Aorta (tissue), 5 donors: ENCODE data around the gene NEMP2. TPM values are rescaled to one million over a fixed set of nuclear protein-coding genes. Genes with fewer than 3 reads are reported as not detected.
"Not testable (repeated sequence)": the region's sequence is repeated elsewhere in the genome, so short reads cannot be mapped to it uniquely, and the experiment has no call there.

Experiments
- ATAC-seq: fragments of 200-7000 bp; cut with Tn5 transposase; one replicate; pipeline ENCODE4 v1.9.1; 2022; ENCODE audit warnings: moderate library complexity; ENCODE audit not compliant: low FRiP score
- DNase-seq, 2 donors: peaks; one replicate each; pipeline ENCODE4 v3.0.0-alpha.2; 2020
- H3K27ac ChIP-seq, 2 donors: one replicate each; pipeline ENCODE4 v1.5.1; 2013; ENCODE audit warnings: low read length in 2 of 2, mild to moderate bottlenecking in 2 of 2, moderate library complexity in 2 of 2, control low read depth in 1 of 2, inconsistent platforms in 1 of 2, low read depth in 1 of 2
- H3K27me3 ChIP-seq, 2 donors: one replicate each; pipeline ENCODE4 v1.6.1; 2013; ENCODE audit warnings: control low read depth in 1 of 2, low read length in 1 of 2, mild to moderate bottlenecking in 1 of 2, moderate library complexity in 1 of 2; ENCODE audit not compliant: insufficient read depth in 2 of 2, control insufficient read depth in 1 of 2
- H3K36me3 ChIP-seq, 2 donors: one replicate each; pipeline ENCODE4 v1.6.1; 2013; ENCODE audit warnings: control low read depth in 1 of 2, low read length in 1 of 2, mild to moderate bottlenecking in 1 of 2; ENCODE audit not compliant: insufficient read depth in 2 of 2, control insufficient read depth in 1 of 2
- H3K4me1 ChIP-seq, 2 donors: one replicate each; pipeline ENCODE4 v1.6.1; 2013; ENCODE audit warnings: low read length in 2 of 2, control low read depth in 1 of 2, mild to moderate bottlenecking in 1 of 2, moderate library complexity in 1 of 2; ENCODE audit not compliant: insufficient read depth in 2 of 2, control insufficient read depth in 1 of 2
- H3K4me3 ChIP-seq, 2 donors: one replicate each; pipeline ENCODE4 v1.5.1; 2013; ENCODE audit warnings: low read length in 2 of 2, control low read depth in 1 of 2, mild to moderate bottlenecking in 1 of 2
- H3K9me3 ChIP-seq: one replicate; pipeline ENCODE4 v1.6.1; 2013; ENCODE audit warnings: mild to moderate bottlenecking, low read length; ENCODE audit not compliant: control insufficient read depth
- WGBS, 2 donors: extraction: QIAGEN DNeasy Blood & Tissue Kit; methylation state at CpG; one replicate each; pipeline ENCODE4 v1.1.7; 2013; 5-methylcytosine and 5-hydroxymethylcytosine counted together
- intact Hi-C, 2 donors: fragments of 100-400 bp; cut with DNase I; formaldehyde crosslinking; loops; one replicate each; pipeline versions ENCODE4 v1.14.2 to v1.15.0; 2022
- polyA plus RNA-seq, 2 donors: library from polyadenylated mRNA; stranded (reverse); fragments of 200-250 nt; gene quantifications; one replicate each; pipeline ENCODE4 v1.2.3, GENCODE V29; 2013
- total RNA-seq, 2 donors: library from RNA; stranded (reverse); fragmentation: NEBNext Ultra II Directional; extraction: Animal tissue kit (Norgen Biotek cat#: 25700); gene quantifications; one replicate each; pipeline ENCODE4 v1.2.1, GENCODE V29; 2021
- donor health status: healthy with polysubstance abuse.
- donor health status: Bipolar disorder and iron deficiency.
- donor health status: DM: no; HTN: no; CAD: no.
- donor health status: DM: no; HTN: no; CAD: no.
- donor health status: DM: yes; HTN: yes; CAD: no.

Gene NEMP2
- total and polyA plus RNA-seq, 4 donors: 0.88 to 8.6 (median 5.5) TPM

GRCh38 chr2:190497428-190497827, 37.1 kb downstream of the NEMP2 start:
- no peaks in the 10 kb centered on the region for H3K27me3 ChIP-seq
- no peak overlapping the region for H3K4me3 ChIP-seq
- WGBS, 2 donors: 87 to 89% methylated on average over 4 of the region's 4 CpGs
- H3K9me3 ChIP-seq: no peaks in the 10 kb centered on the region
- intact Hi-C loops: no loop called here
- no peak for DNase-seq
- ATAC-seq: no peak
- peaks cover 0 to 3% of the 10 kb centered on the region in 2 donors for H3K36me3 ChIP-seq
- no peak overlapping the region for H3K27ac ChIP-seq
- no peaks in the 10 kb centered on the region for H3K4me1 ChIP-seq

- H3K4me3 ChIP-seq, H3K27ac ChIP-seq, H3K9me3 ChIP-seq, DNase-seq, H3K4me1 ChIP-seq, ATAC-seq, intact Hi-C loops, H3K27me3 ChIP-seq, H3K36me3 ChIP-seq: not testable (repeated sequence)
- 81 to 87% methylated on average over 3 of the region's 3 CpGs for WGBS, 2 donors
These were observed 39.8 kb downstream of the NEMP2 start for GRCh38 chr2:190494600-190495227.

- ATAC-seq (no peak), DNase-seq (no peak)
- intact Hi-C loops: no loop called here
- H3K36me3 ChIP-seq: peaks cover 5% of the 10 kb centered on the region in 2 donors
- no peaks in the 10 kb centered on the region for H3K4me1 ChIP-seq
- 98 to 99% methylated on average over 2 of the region's 2 CpGs for WGBS, 2 donors
- H3K27me3 ChIP-seq: no peaks in the 10 kb centered on the region
- H3K27ac ChIP-seq: no peak overlapping the region
- no peaks in the 10 kb centered on the region for H3K9me3 ChIP-seq
- H3K4me3 ChIP-seq: no peak overlapping the region
These were observed 41.4 kb downstream of the NEMP2 start for GRCh38 chr2:190493095-190493494.

GRCh38 chr2:190490502-190490901, 44.0 kb downstream of the NEMP2 start:
- Histone ChIP-seq H3K27ac (no peak overlapping the region), H3K27me3 (no peaks in the 10 kb centered on the region), H3K9me3 (no peaks in the 10 kb centered on the region), H3K4me3 (no peak overlapping the region), H3K4me1 (no peaks in the 10 kb centered on the region), H3K36me3 (peaks cover 2 to 5% of the 10 kb centered on the region in 2 donors)
- no peak for DNase-seq
- intact Hi-C loops: no loop called here
- 77 to 100% methylated on average over 3 of the region's 3 CpGs for WGBS, 2 donors
- no peak for ATAC-seq

GRCh38 chr2:190489475-190489874, 45.0 kb downstream of the NEMP2 start:
- peaks cover 2 to 5% of the 10 kb centered on the region in 2 donors for H3K36me3 ChIP-seq
- no peaks in the 10 kb centered on the region for H3K9me3 ChIP-seq
- WGBS, 2 donors: 92 to 95% methylated on average over 4 of the region's 4 CpGs
- no peak overlapping the region for H3K27ac ChIP-seq
- no peaks in the 10 kb centered on the region for H3K27me3 ChIP-seq
- no peak overlapping the region for H3K4me3 ChIP-seq
- H3K4me1 ChIP-seq: no peaks in the 10 kb centered on the region
- intact Hi-C loops: no loop called here
- no peak for ATAC-seq
- DNase-seq: no peak

GRCh38 chr2:190488516-190489233, 45.8 kb downstream of the NEMP2 start:
- Histone ChIP-seq H3K4me3 (no peak overlapping the region), H3K9me3 (no peaks in the 10 kb centered on the region), H3K4me1 (no peaks in the 10 kb centered on the region), H3K27ac (no peak overlapping the region), H3K27me3 (no peaks in the 10 kb centered on the region), H3K36me3 (peaks cover 2 to 5% of the 10 kb centered on the region in 2 donors)
- intact Hi-C loops: no loop called here
- ATAC-seq: no peak
- 96 to 97% methylated on average over 6 of the region's 6 CpGs for WGBS, 2 donors
- no peak for DNase-seq

GRCh38 chr2:190486037-190486623, 48.4 kb downstream of the NEMP2 start:
- intact Hi-C loops: no loop called here
- DNase-seq (no peak), ATAC-seq (peak; percentile 26)
- Histone ChIP-seq H3K4me3 (no peak overlapping the region), H3K36me3 (peaks cover 0 to 3% of the 10 kb centered on the region in 2 donors), H3K9me3 (no peaks in the 10 kb centered on the region), H3K4me1 (no peaks in the 10 kb centered on the region), H3K27ac (no peak overlapping the region), H3K27me3 (no peaks in the 10 kb centered on the region)
- WGBS, 2 donors: 68 to 69% methylated on average over 3 of the region's 3 CpGs

- ATAC-seq (no peak), DNase-seq (no peak)
- intact Hi-C loops: no loop called here
- Histone ChIP-seq H3K27me3 (no peaks in the 10 kb centered on the region), H3K27ac (no peak overlapping the region), H3K36me3 (peaks cover 0 to 2% of the 10 kb centered on the region in 2 donors), H3K4me3 (no peak overlapping the region), H3K9me3 (no peaks in the 10 kb centered on the region), H3K4me1 (no peaks in the 10 kb centered on the region)
These were observed 52.1 kb downstream of the NEMP2 start for GRCh38 chr2:190482451-190482850.

- Histone ChIP-seq H3K27me3 (no peaks in the 10 kb centered on the region), H3K36me3 (peaks cover 0 to 2% of the 10 kb centered on the region in 2 donors), H3K9me3 (no peaks in the 10 kb centered on the region), H3K4me1 (no peaks in the 10 kb centered on the region), H3K4me3 (no peak overlapping the region), H3K27ac (no peak overlapping the region)
- DNase-seq (no peak), ATAC-seq (no peak)
- intact Hi-C loops: no loop called here
- WGBS, 2 donors: 66 to 93% methylated on average over 2 of the region's 2 CpGs
These were observed 53.2 kb downstream of the NEMP2 start for GRCh38 chr2:190481339-190481738.
